GM19397 (cell line): ENCODE measurements around the gene FAM114A1.

Experiments used
- ATAC-seq: cut with Tn5 transposase; IDR thresholded peaks from one replicate; pipeline ENCODE4 v1.9.1; 2021; ENCODE audit warnings: mild to moderate bottlenecking, moderate library complexity; ENCODE audit not compliant: unreplicated experiment

Gene FAM114A1

GRCh38 chr4:38867478-38868058 is at the start of gene FAM114A1:
Gene FAM114A1 (plus strand): TSS chr4:38867806. CDS start chr4:38878079, 10,273 bp downstream.
- ATAC-seq, result peak; percentile 83

GRCh38 chr4:38818441-38818976 is 49.1 kb upstream of the FAM114A1 start:
- ATAC-seq, result peak; percentile 59

GRCh38 chr4:38819569-38819968 is 48.0 kb upstream of the FAM114A1 start:
- no peak for ATAC-seq

- peak; percentile 52 for ATAC-seq
Measured at GRCh38 chr4:38820329-38821061, 47.1 kb upstream of the FAM114A1 start.

- no peak for ATAC-seq
Measured at GRCh38 chr4:38821739-38822138, 45.9 kb upstream of the FAM114A1 start.

DNA sequence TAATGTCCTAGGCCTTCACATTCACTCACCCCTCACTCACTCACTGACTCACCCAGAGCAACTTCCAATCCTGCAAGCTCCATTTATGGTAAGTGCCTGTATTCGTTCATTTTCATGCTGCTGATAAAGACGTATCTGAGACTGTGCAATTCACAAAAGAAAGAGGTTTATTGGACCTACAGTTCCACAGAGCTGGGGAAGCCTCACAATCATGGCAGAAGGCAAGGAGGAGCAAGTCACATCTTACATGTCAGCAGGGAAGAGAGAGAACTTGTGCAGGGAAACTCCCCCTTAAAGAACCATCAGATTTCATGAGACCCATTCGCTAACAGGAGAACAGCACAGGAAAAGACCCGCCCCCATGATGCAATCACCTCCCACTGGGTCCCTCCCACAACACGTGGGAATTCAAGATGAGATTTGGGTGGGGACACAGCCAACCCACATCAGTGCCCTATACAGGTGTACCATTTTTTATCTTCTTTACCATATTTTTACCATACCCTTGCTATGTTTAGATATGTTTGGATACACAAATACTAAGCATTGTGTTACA is 44.8 kb upstream of the FAM114A1 start:
- ATAC-seq, result no peak

GRCh38 chr4:38823766-38824165 is 43.8 kb upstream of the FAM114A1 start:
- ATAC-seq, result no peak

DNA sequence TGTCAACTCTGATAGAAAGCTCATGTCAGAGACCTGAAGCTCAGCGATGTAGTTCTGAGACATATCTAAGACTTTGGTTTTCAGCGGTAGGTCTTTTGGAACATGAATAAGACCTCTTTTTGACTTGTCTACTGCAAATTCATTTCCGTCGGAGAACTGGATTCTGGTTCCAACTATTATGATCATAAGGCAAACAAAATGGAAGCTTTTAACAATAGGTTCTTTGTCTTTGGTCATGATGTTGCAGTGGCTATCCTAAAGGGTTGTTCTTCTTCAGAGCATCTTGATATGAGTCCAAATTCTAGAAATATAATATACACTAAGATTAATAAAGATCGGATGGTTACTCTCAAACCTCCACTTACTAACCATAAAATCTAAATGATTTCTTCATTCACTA is 38.4 kb upstream of the FAM114A1 start:
- ATAC-seq, result no peak

DNA sequence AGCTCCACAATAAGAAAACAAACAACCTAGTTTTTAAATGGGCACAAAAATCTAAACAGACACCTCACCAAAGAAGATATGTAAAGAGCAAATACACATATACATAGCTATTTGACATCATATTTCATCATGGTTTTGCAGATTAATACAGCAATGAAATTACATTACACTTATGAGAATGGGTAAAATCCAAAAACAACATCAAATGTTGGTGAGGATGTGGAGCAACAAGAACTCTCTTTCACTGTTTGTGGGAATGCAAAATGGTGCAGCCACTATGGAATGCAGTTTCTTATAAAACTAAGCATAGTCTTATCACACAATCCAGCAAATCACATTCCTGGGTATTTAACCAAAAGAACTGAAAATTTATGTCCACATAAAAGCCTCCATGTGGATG is 36.0 kb upstream of the FAM114A1 start:
- ATAC-seq, result no peak

DNA sequence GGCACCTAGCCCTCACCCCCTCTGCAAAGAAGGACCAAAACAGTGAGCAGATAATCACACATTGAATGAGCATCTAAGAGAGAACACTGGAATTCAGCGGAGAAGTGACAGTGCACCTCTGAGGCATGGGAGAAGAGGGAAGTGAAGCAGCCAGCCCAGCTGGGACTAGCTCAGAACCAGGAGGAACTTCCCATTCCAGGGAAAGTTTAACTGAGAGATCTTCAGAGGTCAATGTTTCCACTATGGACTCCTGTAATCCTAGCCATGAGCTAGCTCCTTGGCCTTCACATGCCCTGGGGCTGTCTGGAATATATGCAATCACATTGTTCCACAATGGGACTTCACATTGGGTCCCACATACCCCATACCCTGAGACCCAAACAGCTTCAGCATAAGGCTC is 35.4 kb upstream of the FAM114A1 start:
- ATAC-seq, result no peak

- ATAC-seq, result no peak
Measured at GRCh38 chr4:38832624-38833528, 34.7 kb upstream of the FAM114A1 start.

GRCh38 chr4:38834570-38834969 is 33.0 kb upstream of the FAM114A1 start:
- ATAC-seq, result no peak

GRCh38 chr4:38837334-38837733 is 30.3 kb upstream of the FAM114A1 start:
- ATAC-seq, result no peak

DNA sequence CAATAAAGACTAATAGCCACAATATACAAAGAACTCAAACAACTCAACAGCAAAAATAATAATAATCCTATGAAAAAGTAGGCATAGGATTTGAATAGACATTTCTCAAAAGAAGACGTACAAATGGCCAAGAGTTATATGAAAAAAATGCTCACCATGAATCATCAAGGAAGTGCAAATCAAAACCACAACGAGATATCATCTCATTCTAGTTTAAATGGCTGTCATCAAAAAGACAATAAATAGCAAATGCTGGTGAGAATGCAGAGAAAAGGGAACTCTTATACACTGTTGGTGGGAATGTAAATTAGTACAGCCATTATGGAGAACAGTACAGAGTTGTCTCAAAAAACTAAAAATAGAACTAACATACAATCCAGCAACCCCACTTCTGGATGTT is 29.8 kb upstream of the FAM114A1 start:
- no peak for ATAC-seq

DNA sequence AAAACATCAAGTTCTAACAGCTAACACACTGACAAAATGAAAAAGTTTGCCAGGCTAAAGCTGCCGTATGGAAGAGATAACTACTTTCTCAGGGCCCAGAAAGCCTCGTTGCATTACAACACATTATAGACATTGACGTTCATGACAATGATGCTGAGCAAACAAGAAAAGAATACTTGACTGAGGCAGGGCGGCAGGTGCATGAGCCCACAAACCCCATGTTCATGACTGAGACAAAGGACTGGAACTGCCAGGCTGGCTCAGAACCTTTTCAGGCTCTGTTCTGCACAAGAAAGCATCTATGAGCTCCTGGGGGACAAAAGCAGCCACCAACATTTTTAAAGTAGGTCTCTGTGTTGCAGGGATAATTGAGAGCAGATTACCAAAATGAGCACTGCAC is 24.6 kb upstream of the FAM114A1 start:
- ATAC-seq, result no peak

GRCh38 chr4:38846015-38846414 is 21.6 kb upstream of the FAM114A1 start:
- ATAC-seq, result no peak

DNA sequence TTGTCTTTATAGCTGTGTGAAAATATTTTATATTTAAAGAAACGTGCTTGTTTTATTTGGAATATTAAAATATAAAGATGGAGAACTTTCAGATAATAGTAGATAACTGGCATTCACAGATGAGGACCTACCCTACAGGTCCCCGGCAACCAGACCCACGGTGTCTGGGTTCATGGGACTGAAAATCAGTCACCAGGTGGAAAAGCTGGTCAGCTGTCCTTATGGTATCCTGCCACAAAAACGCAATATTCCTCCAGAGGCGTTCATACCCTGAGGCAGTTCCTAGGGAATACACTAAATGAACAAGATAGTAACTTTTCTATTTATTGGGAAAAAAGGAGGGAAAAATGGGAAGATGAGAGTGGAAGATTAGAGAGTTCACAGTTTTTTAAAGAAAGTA is 12.1 kb upstream of the FAM114A1 start:
- ATAC-seq, result no peak

- no peak for ATAC-seq
Measured at GRCh38 chr4:38856046-38856445, 11.6 kb upstream of the FAM114A1 start.

GRCh38 chr4:38856524-38857337 is 10.9 kb upstream of the FAM114A1 start, which contains the start of gene TLR6:
Gene TLR6 (minus strand): TSS chr4:38856817. CDS start chr4:38829473, 27,344 bp downstream.
- no peak for ATAC-seq
